ENCODE measurements around the gene SPRY2.
A peak's percentile ranks its signal among the peaks of the same experiment; 100 is the strongest.

The SPRY2 gene

DNA sequence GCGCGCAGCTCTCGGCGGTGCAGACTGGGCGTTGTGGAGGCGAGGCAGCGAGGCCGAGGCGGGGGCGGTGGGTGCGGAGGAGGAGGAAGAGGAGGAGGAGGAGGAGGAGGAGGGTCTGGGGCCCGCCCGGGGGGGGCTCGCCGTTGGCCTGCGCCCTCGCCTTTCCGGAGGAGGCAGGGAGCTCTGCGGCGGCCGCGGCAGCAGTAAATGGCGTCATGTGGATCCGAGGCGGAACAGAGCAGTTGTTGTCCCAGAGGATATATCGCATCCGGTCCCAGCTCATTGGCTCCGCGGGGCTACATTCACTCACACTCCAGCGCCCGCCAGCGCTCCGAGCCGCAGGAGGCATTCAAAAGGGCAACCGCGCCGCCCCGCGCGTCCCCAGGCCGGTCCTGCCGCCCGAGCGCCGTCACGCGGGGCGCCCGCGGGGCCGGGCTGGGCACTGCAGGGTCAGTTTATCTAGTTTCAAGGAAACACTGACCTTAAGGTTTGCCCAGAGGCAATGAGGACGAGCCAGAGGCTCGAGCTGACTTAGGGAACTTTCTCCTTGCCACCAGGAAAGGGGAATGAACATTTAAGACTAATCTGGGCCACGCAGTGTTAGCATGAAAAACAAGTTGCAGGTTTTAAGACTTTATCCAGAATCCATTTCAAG lies at the start of gene SPRY2:
Gene SPRY2 (minus strand): TSS at position 26 of the 655 bp plus-strand sequence. CDS start 3,421 bp downstream, outside the sequence.
- DNase-seq (ENCODE audit: low read depth), result no peak
- peak within 1 kb of the TSS; percentile 49 for H3K4me3 ChIP-seq (ENCODE audit: low read depth, low read length)
- no peak for TF ChIP-seq CTCF (IDR thresholded peaks at IDR 0.05; ENCODE audit: low read depth, low read length, missing control alignments)

DNA sequence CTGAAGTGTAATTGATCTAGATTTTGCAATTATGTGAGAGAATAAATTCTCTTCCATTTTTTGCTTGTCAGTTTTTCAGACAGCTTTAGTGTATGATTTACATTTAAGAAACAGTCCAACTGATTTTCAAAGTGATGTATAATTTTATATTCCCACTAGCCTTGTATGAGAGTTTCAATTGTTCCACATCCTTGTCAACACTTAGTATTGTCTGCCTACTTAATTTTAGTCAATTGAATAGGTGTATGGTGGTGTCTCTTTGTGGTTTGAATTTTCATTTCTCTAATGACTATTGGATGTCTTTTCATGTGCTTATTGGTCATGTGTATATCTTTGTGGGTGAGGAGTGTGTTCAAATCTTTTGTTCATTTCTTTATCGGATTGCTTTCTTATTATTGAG lies 49.4 kb upstream of the SPRY2 start:
- H3K4me3 ChIP-seq (ENCODE audit: low read depth, low read length), result no peak overlapping the region
- DNase-seq (ENCODE audit: low read depth), result no peak
- TF ChIP-seq CTCF (IDR thresholded peaks at IDR 0.05; ENCODE audit: low read depth, low read length, missing control alignments), result no peak

GRCh38 chr13:80389073-80390038 lies 48.4 kb upstream of the SPRY2 start:
- H3K4me3 ChIP-seq (ENCODE audit: low read depth, low read length), result no peak overlapping the region
- DNase-seq (ENCODE audit: low read depth), result no peak
- TF ChIP-seq CTCF (IDR thresholded peaks at IDR 0.05; ENCODE audit: low read depth, low read length, missing control alignments), result no peak

GRCh38 chr13:80388506-80388905 lies 47.6 kb upstream of the SPRY2 start:
- no peak for TF ChIP-seq CTCF (IDR thresholded peaks at IDR 0.05; ENCODE audit: low read depth, low read length, missing control alignments)
- no peak for DNase-seq (ENCODE audit: low read depth)
- H3K4me3 ChIP-seq (ENCODE audit: low read depth, low read length), result no peak overlapping the region

- DNase-seq (ENCODE audit: low read depth), result no peak
- no peak overlapping the region for H3K4me3 ChIP-seq (ENCODE audit: low read depth, low read length)
- no peak for TF ChIP-seq CTCF (IDR thresholded peaks at IDR 0.05; ENCODE audit: low read depth, low read length, missing control alignments)
Measured at GRCh38 chr13:80386592-80386991, 45.7 kb upstream of the SPRY2 start.

- no peak for TF ChIP-seq CTCF (IDR thresholded peaks at IDR 0.05; ENCODE audit: low read depth, low read length, missing control alignments)
- no peak for DNase-seq (ENCODE audit: low read depth)
- no peak overlapping the region for H3K4me3 ChIP-seq (ENCODE audit: low read depth, low read length)
Measured at GRCh38 chr13:80386002-80386401, 45.1 kb upstream of the SPRY2 start.
